Hematopoietic multipotent progenitor cell treated with erythropoietin and hydrocortisone succinate and interleukin-3 and kit ligand, for 4 days (in vitro differentiated cells): ENCODE results near the gene CST6.
"Not testable (repeated sequence)": the region's sequence is repeated elsewhere in the genome, so short reads cannot be mapped to it uniquely, and the experiment has no call there.

Experiments used
- DNase-seq: peaks from one replicate; pipeline ENCODE4 v3.0.0-alpha.2; 2015

The CST6 gene

GRCh38 chr11:66015936-66016792 is 4.4 kb downstream of the CST6 start:
- no peak for DNase-seq

- DNase-seq = no peak
Measured at GRCh38 chr11:66016793-66017177, 5.0 kb downstream of the CST6 start.

GRCh38 chr11:66017321-66017720 is 5.5 kb downstream of the CST6 start:
- DNase-seq = no peak

DNA sequence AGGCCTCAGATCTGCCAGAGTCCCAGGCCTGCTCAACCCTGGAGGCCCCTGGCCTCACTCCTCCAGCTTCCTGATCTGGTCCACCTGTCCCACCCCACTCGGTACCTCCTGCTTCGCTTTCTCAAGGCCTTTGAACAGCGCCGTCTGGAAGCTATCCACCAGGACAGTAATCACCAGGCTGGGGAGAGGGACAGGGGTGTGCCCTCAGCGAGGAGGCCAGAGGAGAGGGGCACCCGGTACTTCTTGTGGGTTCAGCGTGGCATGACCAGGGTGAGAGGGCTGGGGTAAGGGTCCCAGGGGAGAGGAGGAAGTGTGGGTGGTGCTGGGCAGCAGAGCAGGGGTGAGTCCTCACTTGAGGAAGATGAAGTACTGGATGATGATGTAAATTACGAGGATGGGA is 8.4 kb downstream of the CST6 start:
- no peak for DNase-seq

DNA sequence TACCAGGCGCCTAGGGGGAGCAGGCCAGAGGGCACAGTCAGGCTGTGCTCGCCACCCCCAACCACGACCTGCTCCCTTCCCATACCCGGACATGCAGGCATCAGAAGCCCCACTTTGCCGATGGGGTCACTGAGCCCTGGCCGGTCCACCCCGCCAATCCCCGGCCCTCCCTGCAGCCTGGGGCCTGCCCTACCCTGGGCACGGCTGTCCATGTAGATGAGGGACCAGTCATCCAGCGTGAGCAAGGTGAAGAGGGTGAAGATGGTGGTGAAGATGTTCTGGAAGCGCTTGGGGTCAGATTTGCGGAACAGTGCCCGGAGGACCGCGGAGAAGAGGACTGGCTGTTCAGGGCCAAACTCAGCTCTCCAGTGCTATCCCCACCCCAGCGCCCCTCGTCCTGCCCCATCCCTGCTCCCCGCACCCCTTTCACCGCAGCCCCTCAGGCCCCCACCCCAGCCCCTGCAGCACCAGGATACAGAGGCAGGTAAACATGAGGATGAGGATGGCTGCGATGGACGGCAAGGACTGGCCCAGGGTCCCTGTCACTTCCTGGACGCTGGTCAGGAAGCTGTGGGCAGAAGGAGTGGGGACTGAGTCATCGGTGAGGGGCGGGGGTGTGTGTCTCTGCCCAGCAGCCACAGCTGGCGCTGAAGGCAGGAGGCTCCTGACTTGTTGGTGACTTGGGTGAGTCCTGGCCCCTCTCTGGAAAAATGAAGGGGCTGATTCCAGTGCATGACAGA is 9.0 kb downstream of the CST6 start:
- peak; percentile 91 for DNase-seq

- DNase-seq = peak; percentile 88
Measured at GRCh38 chr11:66022401-66023185, 10.8 kb downstream of the CST6 start.

DNA sequence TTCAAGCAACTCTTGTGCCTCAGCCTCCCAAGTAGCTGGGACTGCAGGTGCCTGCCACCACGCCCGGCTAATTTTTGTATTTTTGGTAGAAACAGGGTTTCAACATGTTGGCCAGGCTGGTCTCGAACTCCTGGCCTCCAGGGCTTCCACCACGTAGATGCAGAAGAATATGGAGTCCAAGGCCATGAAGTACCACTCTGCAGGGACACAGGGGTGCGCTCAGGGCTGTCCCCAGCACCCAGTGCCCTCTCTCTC is 11.3 kb downstream of the CST6 start:
- DNase-seq = not testable (repeated sequence)

GRCh38 chr11:66026017-66026529 is 14.3 kb downstream of the CST6 start, which contains the start of gene CATSPER1:
TSS of gene CATSPER1 (minus strand) at chr11:66026479. CDS start at chr11:66026379, 100 bp downstream.
- no peak for DNase-seq

- DNase-seq = no peak
Measured at GRCh38 chr11:66032957-66033735, 21.3 kb downstream of the CST6 start.

GRCh38 chr11:66035653-66036333 is 24.0 kb downstream of the CST6 start:
- no peak for DNase-seq

GRCh38 chr11:66036334-66036710 is 24.5 kb downstream of the CST6 start:
- DNase-seq = no peak

GRCh38 chr11:66037327-66037726 is 25.5 kb downstream of the CST6 start:
- DNase-seq = no peak

GRCh38 chr11:66039765-66040164 is 28.0 kb downstream of the CST6 start:
- DNase-seq = no peak

- DNase-seq = no peak
Measured at GRCh38 chr11:66042227-66042995, 30.6 kb downstream of the CST6 start.

DNA sequence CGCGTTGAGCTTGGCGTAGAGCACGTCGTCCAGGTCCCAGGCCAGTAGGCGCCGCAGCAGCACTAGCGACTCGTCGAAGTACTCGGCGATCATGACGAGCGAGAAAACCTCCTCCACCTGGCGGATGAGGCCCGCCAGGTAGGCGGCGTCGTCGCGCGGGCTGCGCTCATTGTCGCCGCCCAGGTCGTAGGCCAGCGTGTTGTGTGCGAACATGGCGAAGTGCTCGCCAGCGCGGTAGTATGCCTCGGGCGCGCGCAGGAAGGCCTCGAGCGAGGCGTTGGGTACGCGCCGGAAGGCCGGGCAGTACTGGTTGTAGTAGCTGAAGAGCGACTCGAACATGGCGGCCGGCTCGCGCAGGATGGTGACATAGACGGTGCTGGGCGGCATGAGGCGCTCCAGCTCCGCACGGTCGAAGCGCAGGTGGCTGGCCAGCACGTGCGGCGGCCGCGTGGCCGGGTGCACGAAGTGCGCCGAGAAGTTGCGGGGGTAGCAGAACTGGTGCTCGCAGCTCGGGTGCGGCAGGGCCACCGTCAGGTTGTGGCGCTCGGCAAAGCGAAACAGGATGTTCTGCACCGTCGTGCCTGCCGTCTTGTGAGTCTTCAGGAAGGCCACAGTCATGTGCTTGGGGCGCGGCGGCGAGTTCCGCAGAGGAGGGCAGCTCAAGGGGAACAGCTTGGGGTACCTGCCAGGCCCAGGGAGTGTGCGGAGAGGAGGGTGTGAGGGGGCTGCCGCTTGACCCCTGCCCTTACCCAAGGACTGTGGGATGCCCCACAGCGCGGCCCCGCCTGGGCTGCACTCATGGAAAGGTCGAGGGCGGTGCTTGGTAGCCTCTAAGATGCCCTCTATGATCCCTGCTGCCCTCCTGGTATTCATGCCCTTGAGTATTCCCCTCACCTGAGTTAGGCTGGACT is 31.4 kb downstream of the CST6 start:
- no peak for DNase-seq

DNA sequence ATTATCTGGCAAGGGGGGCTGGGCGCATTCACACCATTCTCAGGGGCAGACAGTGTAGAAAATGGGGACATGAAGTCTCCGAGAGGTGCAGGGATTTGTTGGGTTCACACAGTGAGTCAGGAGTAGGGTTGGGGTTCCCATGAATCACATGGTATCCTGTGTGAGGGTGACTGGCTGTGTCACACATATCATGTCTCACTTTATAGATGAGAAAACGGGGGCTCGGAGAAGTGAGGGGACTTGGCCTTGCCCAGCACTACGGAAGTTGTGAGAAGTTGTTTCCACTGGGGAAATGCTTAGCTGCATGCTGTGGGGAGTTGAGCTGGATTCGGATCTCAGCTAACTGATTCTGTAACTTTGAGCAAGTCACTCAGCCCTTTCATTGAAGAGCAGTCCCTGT is 32.9 kb downstream of the CST6 start:
- no peak for DNase-seq

DNA sequence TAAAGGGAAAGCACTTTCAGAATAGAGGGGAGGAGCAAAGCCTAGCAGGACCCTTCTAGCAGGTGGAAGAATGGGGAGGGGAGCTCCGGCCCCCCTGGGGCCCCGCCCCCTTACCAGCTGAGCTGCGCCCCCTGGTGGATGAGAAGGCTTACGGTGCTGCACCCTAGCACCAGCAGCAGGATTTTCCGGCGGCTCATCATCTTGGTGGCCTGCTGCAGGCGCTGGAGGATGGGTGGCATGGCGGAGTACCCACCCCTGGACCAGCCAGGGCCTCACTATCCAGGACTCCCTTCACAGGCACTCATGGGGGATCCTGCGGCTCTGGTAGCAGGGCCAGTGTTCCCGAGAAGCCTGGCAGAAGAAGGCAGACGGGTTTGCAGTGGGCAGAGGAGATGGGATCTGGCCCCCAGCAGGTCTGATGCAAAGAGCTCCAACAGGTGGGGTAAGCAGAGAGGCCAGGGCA is 33.4 kb downstream of the CST6 start:
- peak; percentile 89 for DNase-seq

- no peak for DNase-seq
Measured at GRCh38 chr11:66046901-66047300, 35.1 kb downstream of the CST6 start.

DNA sequence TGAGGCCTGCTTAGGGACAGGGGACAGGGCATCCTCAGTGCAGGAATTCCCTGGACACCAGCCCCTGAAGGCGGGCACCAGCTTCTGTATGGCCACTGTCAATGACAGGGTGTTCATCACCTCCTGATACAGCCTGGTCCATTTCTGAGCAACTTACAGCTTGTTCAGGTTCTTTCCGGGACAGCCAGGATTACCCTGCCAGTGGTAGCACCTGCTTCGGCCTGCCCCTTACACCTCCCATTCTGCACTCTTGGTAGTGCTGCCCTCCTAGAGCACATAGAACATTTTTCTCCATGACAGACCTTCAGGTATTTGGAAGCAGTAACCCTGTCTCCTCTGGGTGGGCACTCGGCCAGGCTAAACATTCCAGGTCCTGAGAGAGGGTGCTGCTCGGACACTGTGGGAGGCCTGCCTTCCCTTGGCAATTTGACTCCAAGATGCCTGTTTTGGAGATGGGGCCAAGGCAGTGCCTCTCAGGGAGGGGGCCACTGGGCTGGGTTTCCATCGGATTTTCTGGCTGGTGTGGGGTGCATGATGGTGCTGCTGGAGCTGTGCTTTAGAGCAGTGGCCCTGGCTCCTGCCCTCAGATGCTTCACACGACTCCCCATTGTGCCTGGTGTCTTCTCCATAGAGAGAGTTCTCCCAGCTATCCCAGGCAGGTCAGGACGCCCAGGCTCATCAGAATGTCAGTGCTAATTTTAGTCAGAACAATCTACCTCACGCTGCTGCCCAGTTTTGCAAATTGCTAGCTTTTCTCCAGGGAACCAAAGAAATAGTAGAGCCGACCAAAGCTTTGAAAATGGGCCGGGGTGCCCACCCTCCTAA is 35.9 kb downstream of the CST6 start:
- DNase-seq = no peak
